HCEC 1CT (cell line): ENCODE data around the gene FAM171A1.
"Not testable (repeated sequence)": the region's sequence is repeated elsewhere in the genome, so short reads cannot be mapped to it uniquely, and the experiment has no call there.

Experiments used
- DNase-seq: peaks from one replicate; pipeline ENCODE4 v3.0.0-alpha.2; 2017

The FAM171A1 gene

GRCh38 chr10:15341502-15342128 lies 29.5 kb downstream of the FAM171A1 start:
- no peak for DNase-seq

GRCh38 chr10:15339892-15340291 lies 31.2 kb downstream of the FAM171A1 start:
- no peak for DNase-seq

GRCh38 chr10:15337441-15337923 lies 33.6 kb downstream of the FAM171A1 start:
- DNase-seq: not testable (repeated sequence)

GRCh38 chr10:15336211-15336610 lies 34.9 kb downstream of the FAM171A1 start:
- no peak for DNase-seq

- no peak for DNase-seq
Measured at GRCh38 chr10:15335508-15335907, 35.6 kb downstream of the FAM171A1 start.

GRCh38 chr10:15334650-15335323 lies 36.3 kb downstream of the FAM171A1 start:
- DNase-seq: no peak

GRCh38 chr10:15333909-15334649 lies 37.0 kb downstream of the FAM171A1 start:
- DNase-seq: no peak

GRCh38 chr10:15333181-15333580 lies 37.9 kb downstream of the FAM171A1 start:
- DNase-seq: not testable (repeated sequence)

- DNase-seq: no peak
Measured at GRCh38 chr10:15331461-15331860, 39.6 kb downstream of the FAM171A1 start.

- DNase-seq: no peak
Measured at GRCh38 chr10:15329437-15329836, 41.7 kb downstream of the FAM171A1 start.

GRCh38 chr10:15325944-15326284 lies 45.2 kb downstream of the FAM171A1 start:
- DNase-seq: no peak

GRCh38 chr10:15325243-15325943 lies 45.7 kb downstream of the FAM171A1 start:
- DNase-seq: peak; percentile 91

- peak; percentile 32 for DNase-seq
Measured at GRCh38 chr10:15324611-15325010, 46.5 kb downstream of the FAM171A1 start.

- DNase-seq: no peak
Measured at GRCh38 chr10:15324113-15324512, 47.0 kb downstream of the FAM171A1 start.

- DNase-seq: no peak
Measured at GRCh38 chr10:15322356-15322755, 48.7 kb downstream of the FAM171A1 start.

- no peak for DNase-seq
Measured at GRCh38 chr10:15321431-15322341, 49.4 kb downstream of the FAM171A1 start.

GRCh38 chr10:15320522-15321203 lies 50.4 kb downstream of the FAM171A1 start:
- DNase-seq: no peak

GRCh38 chr10:15320118-15320517 lies 51.0 kb downstream of the FAM171A1 start:
- DNase-seq: no peak

- DNase-seq: no peak
Measured at GRCh38 chr10:15316871-15317464, 54.1 kb downstream of the FAM171A1 start.

- no peak for DNase-seq
Measured at GRCh38 chr10:15316145-15316544, 54.9 kb downstream of the FAM171A1 start.

GRCh38 chr10:15315286-15315685 lies 55.8 kb downstream of the FAM171A1 start:
- DNase-seq: no peak
